Activated T-helper 17 cell treated with anti-CD3 and anti-CD28 coated beads, Interleukin-2, amount 50 U/mL, for 72 hours (primary cell): ENCODE measurements around the gene RND2. TPM values are rescaled to one million over a fixed set of nuclear protein-coding genes. Genes with fewer than 3 reads are reported as not detected.
"Not testable (repeated sequence)": the region's sequence is repeated elsewhere in the genome, so short reads cannot be mapped to it uniquely, and the experiment has no call there.

Experiments used
- ATAC-seq: fragments of 150-1000 bp; cut with Tn5 transposase; replicated peaks from 2 replicates; pipeline ENCODE4 v1.10.0; 2021; ENCODE audit warnings: mild to moderate bottlenecking, moderate library complexity
- H3K27ac Mint-ChIP-seq: one replicate; pipeline ENCODE4 v1.8.0; 2022; ENCODE audit warnings: mixed read lengths
- H3K27me3 Mint-ChIP-seq: one replicate; pipeline ENCODE4 v1.8.0; 2022; ENCODE audit warnings: mixed read lengths
- H3K36me3 Mint-ChIP-seq: one replicate; pipeline ENCODE4 v1.8.0; 2022; ENCODE audit warnings: low read depth, mild to moderate bottlenecking, mixed read lengths
- H3K4me1 Mint-ChIP-seq: one replicate; pipeline ENCODE4 v1.8.0; 2022; ENCODE audit warnings: mixed read lengths
- H3K4me3 Mint-ChIP-seq: one replicate; pipeline ENCODE4 v1.8.0; 2022; ENCODE audit warnings: mild to moderate bottlenecking, mixed read lengths
- H3K9me3 Mint-ChIP-seq: one replicate; pipeline ENCODE4 v1.8.0; 2022; ENCODE audit warnings: mixed read lengths
- total RNA-seq, 2 donors: library from RNA; stranded (reverse); gene quantifications; one replicate each; pipeline ENCODE4 v1.2.3, GENCODE V29; 2022

Gene RND2, protein sequence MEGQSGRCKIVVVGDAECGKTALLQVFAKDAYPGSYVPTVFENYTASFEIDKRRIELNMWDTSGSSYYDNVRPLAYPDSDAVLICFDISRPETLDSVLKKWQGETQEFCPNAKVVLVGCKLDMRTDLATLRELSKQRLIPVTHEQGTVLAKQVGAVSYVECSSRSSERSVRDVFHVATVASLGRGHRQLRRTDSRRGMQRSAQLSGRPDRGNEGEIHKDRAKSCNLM
- total RNA-seq, result not detected

DNA sequence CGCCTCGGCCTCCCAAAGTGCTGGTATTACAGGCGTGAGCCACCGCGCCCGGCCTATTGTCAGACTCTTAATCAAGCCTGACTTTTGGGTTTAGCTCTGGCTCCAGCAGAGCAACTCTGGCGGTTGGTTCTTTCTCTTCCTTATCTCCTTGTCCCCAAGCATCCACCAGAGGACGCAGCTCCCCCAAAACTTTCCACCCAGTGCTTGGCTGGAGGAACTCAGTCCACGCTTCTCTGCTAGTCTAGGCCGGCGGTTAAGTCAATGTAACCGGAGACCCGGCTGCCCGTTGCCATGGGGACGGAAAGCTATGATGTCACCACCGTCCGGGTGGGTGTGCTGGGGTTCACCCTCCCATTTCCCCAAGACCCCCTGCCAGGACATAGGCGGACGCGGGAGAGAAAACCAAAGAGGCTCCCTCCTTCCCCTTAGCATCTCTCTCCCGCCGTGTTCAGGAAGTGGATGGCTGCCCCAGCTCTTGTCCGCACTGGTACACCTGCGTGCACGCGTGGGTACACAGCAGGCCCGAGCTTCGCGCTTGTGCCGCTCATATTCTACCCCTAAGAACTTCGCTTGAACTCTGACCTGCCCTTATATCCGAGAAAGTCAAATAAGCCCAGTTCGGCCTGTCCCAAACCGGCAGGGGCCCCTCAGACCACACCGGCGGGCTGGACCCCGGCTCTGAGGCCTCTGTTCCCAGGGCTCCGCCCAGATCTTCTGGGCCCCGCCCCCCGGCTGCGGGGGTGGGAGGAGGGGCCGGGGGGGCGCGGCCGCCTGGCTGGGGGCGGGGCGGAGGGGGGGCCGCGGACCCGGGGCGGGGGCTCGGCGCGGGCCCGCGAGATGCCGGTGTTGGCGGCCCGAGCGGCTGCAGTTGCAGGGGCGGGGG, at the start of gene RND2:
Gene RND2 (plus strand): TSS at position 825 of the 883 bp plus-strand sequence. CDS start 117 bp downstream, outside the sequence.
- H3K4me3 Mint-ChIP-seq, result peak within 1 kb of the TSS; percentile 90
- H3K4me1 Mint-ChIP-seq, result peaks cover 8% of the 10 kb centered on the region
- H3K27ac Mint-ChIP-seq, result peak within 1 kb of the TSS; percentile 87
- no peaks in the 10 kb centered on the region for H3K9me3 Mint-ChIP-seq
- peak; percentile 55 for ATAC-seq
- no peaks in the 10 kb centered on the region for H3K27me3 Mint-ChIP-seq
- H3K36me3 Mint-ChIP-seq, result no peaks in the 10 kb centered on the region

DNA sequence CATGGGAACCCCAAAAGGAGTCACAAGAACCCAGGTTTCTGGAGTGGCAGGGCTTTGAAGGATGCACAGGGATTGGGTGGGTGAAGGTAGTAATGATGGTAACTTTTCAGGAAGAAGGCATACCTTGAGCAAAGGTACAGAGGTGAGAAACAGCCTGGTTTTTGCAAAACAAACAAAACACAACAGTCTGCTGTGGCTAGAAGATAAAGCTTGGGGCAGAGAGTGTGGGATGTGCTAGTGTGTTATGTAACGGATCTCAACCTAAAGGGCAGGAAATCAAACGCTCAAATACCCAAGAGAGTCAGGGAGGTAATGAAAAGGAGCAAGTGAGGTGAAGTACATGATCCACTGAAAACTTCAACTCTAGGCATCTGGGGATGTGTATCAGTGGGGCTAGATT, 49.8 kb upstream of the RND2 start:
- ATAC-seq, result no peak
- H3K4me1 Mint-ChIP-seq, result peaks cover 6% of the 10 kb centered on the region
- H3K27ac Mint-ChIP-seq, result no peak overlapping the region
- no peak overlapping the region for H3K4me3 Mint-ChIP-seq
- peaks cover 4% of the 10 kb centered on the region for H3K36me3 Mint-ChIP-seq
- no peaks in the 10 kb centered on the region for H3K9me3 Mint-ChIP-seq
- H3K27me3 Mint-ChIP-seq, result no peaks in the 10 kb centered on the region

DNA sequence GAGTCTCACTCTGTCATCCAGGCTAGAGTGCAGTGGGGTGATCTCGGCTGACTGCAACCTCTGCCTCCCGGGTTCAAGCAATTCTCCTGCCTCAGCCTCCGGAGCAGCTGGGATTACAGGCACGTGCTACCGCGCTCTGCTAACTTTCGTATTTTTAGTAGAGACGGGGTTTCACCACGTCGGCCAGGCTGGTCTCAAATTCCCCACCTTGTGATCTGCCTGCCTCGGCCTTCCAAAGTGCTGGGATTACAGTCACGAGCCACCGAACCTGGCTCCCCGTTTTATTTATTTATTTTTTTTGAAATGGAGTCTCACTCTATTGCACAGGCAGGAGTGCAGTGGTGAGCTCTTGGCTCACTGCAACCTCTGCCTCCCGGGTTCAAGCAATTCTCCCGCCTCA, 49.3 kb upstream of the RND2 start:
- H3K36me3 Mint-ChIP-seq, H3K4me3 Mint-ChIP-seq, H3K4me1 Mint-ChIP-seq, ATAC-seq, H3K27me3 Mint-ChIP-seq, H3K27ac Mint-ChIP-seq, H3K9me3 Mint-ChIP-seq: not testable (repeated sequence)

DNA sequence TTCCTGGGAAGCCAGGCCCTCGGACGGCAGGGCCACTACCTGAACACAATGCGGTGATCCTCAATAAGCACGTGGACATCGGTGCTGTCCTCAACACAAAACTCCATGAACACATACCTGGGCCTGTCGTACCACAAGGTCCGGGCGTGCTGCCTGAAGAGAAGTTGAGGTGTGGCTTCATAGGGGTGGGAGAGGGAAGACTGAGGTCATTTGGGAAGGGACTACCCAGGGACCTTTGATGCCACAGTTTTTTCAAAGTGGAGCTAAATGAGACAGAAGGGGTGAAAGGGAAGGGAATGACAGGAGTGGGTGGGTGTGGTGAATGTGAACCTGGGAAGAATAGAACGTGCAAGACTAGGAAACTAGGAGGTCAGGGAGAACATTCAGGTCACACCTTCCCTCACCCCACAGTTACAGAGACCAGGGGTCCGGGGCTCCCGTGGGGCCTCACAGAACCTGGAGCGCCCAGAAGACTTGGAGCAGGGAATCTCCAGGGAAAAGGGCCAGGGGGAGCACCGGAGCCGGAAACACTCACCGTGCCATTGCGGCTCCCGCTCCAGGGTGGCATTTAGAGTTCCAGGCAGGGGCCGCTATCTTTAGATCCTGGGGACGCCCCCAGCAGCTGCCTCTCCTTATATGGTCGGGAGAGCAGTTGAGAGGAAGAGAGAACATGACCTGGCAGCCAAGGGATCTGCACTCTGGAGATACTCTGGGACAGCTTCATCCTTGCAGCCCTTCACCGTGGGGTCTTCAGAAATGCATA, 45.3 kb upstream of the RND2 start, which contains the start of gene PTGES3L:
Gene PTGES3L (minus strand): TSS at position 570 of the 763 bp plus-strand sequence. CDS start 27 bp downstream, at position 543.
- ATAC-seq, result peak; percentile 76
- Mint-ChIP-seq H3K27ac (peak within 1 kb of the TSS; percentile 95), H3K27me3 (no peaks in the 10 kb centered on the region), H3K4me3 (peak within 1 kb of the TSS; percentile 93), H3K9me3 (no peaks in the 10 kb centered on the region), H3K36me3 (peaks cover 46% of the 10 kb centered on the region), H3K4me1 (peaks cover 17% of the 10 kb centered on the region)

DNA sequence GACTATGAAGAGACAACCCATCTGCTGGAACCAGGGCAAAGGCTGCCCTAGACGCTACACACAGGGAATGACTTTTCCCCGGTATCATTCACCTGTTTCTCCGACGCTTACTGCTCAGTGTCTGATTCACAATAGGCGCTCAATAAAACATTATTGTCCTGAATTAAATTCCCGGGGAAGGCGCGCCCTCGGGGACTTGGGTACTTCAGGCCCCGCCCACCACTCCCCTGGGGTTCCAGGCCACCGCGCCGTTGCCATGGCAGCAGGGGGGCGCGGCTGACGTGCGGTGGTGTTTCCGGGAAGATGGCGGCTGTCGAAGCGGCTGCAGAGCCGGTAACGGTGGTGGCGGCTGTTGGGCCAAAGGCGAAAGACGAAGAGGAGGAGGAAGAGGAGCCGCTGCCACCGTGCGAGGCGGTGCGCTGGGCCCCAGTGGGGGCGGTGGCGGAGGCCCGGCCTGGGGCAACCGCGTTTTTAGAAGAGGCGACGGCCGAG, 44.7 kb upstream of the RND2 start, which contains the start of gene RUNDC1:
Gene RUNDC1 (plus strand): TSS at position 292 of the 492 bp plus-strand sequence. CDS start 12 bp downstream, at position 304.
- Mint-ChIP-seq H3K4me3 (peak within 1 kb of the TSS; percentile 93), H3K36me3 (peaks cover 52% of the 10 kb centered on the region), H3K9me3 (no peaks in the 10 kb centered on the region), H3K27ac (peak within 1 kb of the TSS; percentile 95), H3K27me3 (no peaks in the 10 kb centered on the region), H3K4me1 (peaks cover 17% of the 10 kb centered on the region)
- ATAC-seq, result peak; percentile 88

DNA sequence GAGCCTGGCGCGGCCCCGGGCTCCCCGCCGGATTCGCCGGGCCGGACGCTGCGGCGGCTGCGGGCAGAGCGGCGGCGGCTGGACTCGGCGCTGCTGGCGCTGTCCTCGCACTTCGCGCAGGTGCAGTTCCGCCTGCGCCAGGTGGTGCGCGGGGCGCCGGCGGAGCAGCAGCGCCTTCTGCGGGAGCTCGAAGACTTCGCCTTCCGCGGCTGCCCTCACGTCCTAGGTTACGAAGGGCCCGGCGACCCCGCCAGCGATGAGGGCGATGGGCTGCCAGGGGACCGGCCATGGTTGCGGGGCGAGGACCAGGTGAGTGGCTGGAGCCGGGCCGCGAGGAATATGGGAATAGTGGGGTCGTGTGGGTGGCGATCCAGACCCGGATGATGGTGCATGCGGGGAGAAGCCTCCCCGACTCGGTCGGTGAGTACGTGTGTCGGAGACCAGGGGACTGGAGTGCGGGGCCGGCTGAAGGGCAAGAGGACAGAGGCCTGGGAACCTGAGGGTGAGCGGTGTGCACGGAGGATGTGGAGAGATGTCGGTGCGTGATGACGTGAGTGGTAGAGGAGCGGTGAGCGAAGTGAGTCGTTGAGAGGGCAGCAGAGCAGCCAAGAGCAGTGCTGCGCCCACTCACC, 44.1 kb upstream of the RND2 start:
- Mint-ChIP-seq H3K27me3 (no peaks in the 10 kb centered on the region), H3K4me1 (peaks cover 17% of the 10 kb centered on the region)

DNA sequence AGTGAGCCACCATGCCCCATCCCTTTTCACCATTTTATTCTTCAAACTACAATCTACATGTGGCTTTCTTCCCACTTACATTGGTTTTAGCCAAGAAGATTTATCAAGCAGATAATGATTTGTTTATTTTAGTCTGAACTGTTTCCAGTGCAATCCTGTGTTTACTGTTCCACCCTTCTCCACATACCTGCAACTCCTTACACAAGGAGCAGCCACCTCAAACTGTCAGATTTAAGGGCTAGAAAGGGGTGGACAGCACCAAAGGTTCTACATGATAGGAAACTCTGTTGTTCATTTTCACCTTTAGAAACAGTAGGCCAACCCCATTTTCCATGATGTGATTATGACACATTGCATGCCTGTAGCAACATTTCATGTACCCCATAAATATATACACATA, 42.8 kb upstream of the RND2 start:
- H3K27me3 Mint-ChIP-seq, result no peaks in the 10 kb centered on the region
- peaks cover 17% of the 10 kb centered on the region for H3K4me1 Mint-ChIP-seq
- H3K36me3 Mint-ChIP-seq, result peaks cover 70% of the 10 kb centered on the region
- H3K27ac Mint-ChIP-seq, result no peak overlapping the region
- ATAC-seq, result no peak
- H3K4me3 Mint-ChIP-seq, result peak overlapping the region; percentile 93
- no peaks in the 10 kb centered on the region for H3K9me3 Mint-ChIP-seq

More for the DNA sequence above, 44.1 kb upstream of the RND2 start:
- peak; percentile 88 for ATAC-seq
- H3K4me3 Mint-ChIP-seq, result peak overlapping the region; percentile 93
- peak overlapping the region; percentile 95 for H3K27ac Mint-ChIP-seq
- H3K9me3 Mint-ChIP-seq, result no peaks in the 10 kb centered on the region
- peaks cover 58% of the 10 kb centered on the region for H3K36me3 Mint-ChIP-seq

DNA sequence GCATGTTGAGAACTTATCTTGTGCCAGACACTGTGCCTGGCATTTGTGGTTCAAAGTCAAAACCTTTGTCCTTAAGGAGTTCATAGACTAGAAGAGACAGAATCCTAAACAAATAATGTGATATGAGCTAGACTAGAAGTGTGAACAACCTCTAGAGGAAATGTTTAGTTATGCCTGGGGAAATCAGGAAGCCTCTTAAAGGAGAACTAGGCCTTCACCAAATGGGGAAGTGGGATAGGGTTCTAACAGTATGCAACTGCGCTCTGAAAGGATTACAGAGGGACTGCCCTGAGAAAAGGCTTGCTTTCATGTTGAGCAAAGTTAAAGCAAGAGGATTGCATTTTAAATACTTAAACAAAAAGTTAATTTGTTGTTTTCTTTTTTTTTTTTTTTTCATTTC, 39.8 kb upstream of the RND2 start:
- peaks cover 11% of the 10 kb centered on the region for H3K4me1 Mint-ChIP-seq
- no peaks in the 10 kb centered on the region for H3K9me3 Mint-ChIP-seq
- H3K4me3 Mint-ChIP-seq, result no peak overlapping the region
- peaks cover 97% of the 10 kb centered on the region for H3K36me3 Mint-ChIP-seq
- ATAC-seq, result no peak
- H3K27ac Mint-ChIP-seq, result no peak overlapping the region
- H3K27me3 Mint-ChIP-seq, result no peaks in the 10 kb centered on the region

DNA sequence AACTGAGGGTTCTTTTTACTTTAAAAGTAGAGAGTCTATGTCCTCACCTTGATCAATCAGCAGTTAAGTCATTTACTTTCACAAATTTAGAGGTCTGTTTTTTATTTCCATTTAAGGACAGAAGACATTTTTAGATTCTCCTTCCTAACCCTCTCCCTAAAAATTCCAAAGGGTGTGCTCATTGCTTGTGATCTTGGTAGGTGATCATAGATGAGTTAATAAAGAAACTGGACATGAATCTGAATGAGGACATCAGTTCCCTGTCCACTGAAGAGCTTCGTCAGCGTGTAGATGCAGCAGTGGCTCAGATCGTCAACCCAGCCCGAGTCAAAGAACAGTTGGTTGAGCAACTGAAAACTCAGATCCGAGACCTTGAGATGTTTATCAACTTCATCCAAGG, 35.9 kb upstream of the RND2 start:
- Mint-ChIP-seq H3K27ac (no peak overlapping the region), H3K9me3 (no peaks in the 10 kb centered on the region), H3K36me3 (peaks cover 99% of the 10 kb centered on the region), H3K27me3 (no peaks in the 10 kb centered on the region), H3K4me1 (no peaks in the 10 kb centered on the region), H3K4me3 (no peak overlapping the region)
- ATAC-seq, result no peak

DNA sequence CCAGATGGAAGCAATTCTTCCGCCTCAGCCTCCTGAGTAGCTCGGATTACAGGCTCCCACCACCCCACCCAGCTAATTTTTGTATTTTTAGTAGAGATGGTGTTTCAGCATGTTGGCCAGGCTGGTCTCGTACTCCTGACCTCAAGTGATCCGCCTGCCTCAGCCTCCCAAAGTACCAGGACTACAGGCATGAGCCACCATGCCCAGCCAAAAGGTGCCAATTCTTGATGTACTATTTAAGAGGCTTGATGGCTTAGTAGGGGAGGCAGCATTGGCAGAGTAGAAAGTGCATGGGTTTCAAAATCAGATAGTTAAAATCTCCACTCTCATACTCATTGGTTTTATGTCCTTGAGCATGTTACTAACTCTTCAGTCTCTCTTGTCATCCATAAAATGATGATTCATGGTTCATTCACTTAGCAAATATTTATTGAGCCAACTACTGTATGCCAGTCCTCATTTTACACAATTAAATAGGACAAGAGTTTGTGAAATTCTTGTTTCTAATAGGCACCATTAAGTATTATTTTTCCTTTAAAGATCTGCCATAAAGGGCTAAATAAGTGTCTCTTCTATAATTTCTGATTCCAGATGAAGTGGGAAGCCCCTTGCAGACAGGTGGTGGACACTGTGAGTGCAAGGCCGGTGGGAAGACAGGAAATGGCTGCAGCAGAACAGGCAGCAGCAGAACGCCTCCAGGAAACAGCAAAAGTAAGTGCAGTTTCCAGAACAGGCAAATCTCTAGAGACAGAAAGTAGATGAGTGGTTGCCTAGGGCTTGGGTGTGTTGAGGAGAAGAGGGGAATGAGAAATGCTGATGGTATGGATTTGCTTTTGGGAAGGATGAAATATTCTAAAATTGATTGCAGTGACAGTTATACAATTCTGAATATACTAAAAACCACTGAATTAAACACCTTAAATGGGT, 35.0 kb upstream of the RND2 start:
- ATAC-seq, result no peak
- no peaks in the 10 kb centered on the region for H3K9me3 Mint-ChIP-seq
- H3K4me3 Mint-ChIP-seq, result no peak overlapping the region
- H3K4me1 Mint-ChIP-seq, result no peaks in the 10 kb centered on the region
- peaks cover 98% of the 10 kb centered on the region for H3K36me3 Mint-ChIP-seq
- H3K27me3 Mint-ChIP-seq, result no peaks in the 10 kb centered on the region
- peak overlapping the region; percentile 18 for H3K27ac Mint-ChIP-seq

DNA sequence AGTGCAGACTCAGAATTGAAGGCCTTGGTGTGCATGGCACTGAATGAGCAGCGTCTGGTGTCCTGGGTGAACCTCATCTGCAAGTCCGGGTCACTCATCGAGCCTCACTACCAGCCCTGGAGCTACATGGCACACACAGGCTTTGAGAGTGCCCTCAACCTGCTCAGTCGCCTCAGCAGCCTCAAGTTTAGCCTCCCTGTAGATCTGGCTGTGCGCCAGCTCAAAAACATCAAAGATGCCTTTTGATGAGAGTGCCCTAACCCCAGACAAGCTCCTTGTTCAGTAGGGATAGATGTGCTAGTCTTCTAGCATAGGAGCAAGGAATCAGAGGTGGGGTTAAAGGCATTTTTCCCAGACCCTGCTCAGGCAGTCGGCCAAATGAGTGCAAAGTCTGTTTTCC, 33.6 kb upstream of the RND2 start:
- Mint-ChIP-seq H3K4me1 (no peaks in the 10 kb centered on the region), H3K36me3 (peaks cover 91% of the 10 kb centered on the region), H3K4me3 (no peak overlapping the region), H3K9me3 (no peaks in the 10 kb centered on the region), H3K27me3 (no peaks in the 10 kb centered on the region), H3K27ac (no peak overlapping the region)
- no peak for ATAC-seq

DNA sequence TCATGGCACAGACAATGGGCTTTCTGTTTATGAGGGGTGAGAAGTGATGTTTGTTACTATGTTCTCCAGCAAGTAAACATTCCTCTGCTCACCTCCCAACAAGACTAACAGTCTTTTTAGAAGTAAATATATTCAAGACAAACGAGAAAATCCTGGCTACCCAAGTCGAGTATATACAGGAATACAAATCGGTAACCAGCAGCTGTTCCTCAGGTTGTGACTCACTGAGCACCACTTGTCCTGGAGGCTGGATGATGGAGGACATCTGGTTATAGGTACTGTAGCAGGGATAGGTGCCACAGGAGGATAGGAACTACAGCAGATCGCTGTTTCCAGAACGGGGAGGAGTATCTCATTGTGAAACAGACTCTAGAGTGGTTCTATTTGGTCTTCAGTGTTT, 32.2 kb upstream of the RND2 start:
- Mint-ChIP-seq H3K27me3 (no peaks in the 10 kb centered on the region), H3K36me3 (peaks cover 77% of the 10 kb centered on the region), H3K9me3 (no peaks in the 10 kb centered on the region), H3K27ac (no peak overlapping the region), H3K4me3 (no peak overlapping the region), H3K4me1 (peaks cover 2% of the 10 kb centered on the region)
- no peak for ATAC-seq

DNA sequence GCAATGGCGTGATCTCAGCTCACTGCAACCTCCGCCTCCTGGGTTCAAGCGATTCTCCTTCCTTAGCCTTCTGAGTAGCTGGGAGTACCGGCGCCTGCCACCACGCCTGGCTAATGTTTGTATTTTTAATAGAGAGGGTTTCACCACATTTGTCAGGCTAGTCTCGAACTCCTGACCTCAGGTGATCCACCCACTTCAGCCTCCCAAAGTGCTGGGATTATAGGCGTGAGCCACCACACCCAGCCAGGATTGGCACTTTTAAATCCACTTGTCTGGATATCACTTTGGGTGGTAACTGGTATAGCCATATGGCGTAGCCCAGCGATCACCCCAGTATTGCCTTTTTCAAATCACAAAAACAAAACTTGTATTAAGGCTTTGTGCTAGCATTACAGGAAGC, 31.1 kb upstream of the RND2 start:
- not testable (repeated sequence) for H3K9me3 Mint-ChIP-seq, H3K27me3 Mint-ChIP-seq, ATAC-seq, H3K4me1 Mint-ChIP-seq, H3K27ac Mint-ChIP-seq, H3K4me3 Mint-ChIP-seq
- H3K36me3 Mint-ChIP-seq, result peaks cover 74% of the 10 kb centered on the region
